ENCODE measurements around the gene SMCP. TPM values are rescaled to one million over a fixed set of nuclear protein-coding genes. Genes with fewer than 3 reads are reported as not detected.

Gene SMCP
- total and polyA plus RNA-seq, 2 donors from 2014 or later, result not detected

GRCh38 chr1:152912471-152912870 lies 34.3 kb downstream of the SMCP start:
- TF ChIP-seq, protein P1, sequence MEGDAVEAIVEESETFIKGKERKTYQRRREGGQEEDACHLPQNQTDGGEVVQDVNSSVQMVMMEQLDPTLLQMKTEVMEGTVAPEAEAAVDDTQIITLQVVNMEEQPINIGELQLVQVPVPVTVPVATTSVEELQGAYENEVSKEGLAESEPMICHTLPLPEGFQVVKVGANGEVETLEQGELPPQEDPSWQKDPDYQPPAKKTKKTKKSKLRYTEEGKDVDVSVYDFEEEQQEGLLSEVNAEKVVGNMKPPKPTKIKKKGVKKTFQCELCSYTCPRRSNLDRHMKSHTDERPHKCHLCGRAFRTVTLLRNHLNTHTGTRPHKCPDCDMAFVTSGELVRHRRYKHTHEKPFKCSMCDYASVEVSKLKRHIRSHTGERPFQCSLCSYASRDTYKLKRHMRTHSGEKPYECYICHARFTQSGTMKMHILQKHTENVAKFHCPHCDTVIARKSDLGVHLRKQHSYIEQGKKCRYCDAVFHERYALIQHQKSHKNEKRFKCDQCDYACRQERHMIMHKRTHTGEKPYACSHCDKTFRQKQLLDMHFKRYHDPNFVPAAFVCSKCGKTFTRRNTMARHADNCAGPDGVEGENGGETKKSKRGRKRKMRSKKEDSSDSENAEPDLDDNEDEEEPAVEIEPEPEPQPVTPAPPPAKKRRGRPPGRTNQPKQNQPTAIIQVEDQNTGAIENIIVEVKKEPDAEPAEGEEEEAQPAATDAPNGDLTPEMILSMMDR (IDR thresholded peaks at IDR 0.05; ENCODE audit: borderline replicate concordance, extremely low read depth, insufficient read depth), result no peak
- H3K9ac ChIP-seq (ENCODE audit: low read length in 3 of 3), result no peak overlapping the region
- no peaks in the 10 kb centered on the region for H3K27me3 ChIP-seq (ENCODE audit: control insufficient read depth, insufficient read depth, low read length)
- DNase-seq (no peak), FAIRE-seq (no peak)
- H3K4me3 ChIP-seq (ENCODE audit: low read length in 3 of 3), result no peak overlapping the region
- H3K36me3 ChIP-seq (ENCODE audit: control insufficient read depth in 2 of 3, insufficient read depth in 3 of 3, low read length in 3 of 3), result no peaks in the 10 kb centered on the region
- no peaks in the 10 kb centered on the region for H3K9me3 ChIP-seq (ENCODE audit: control insufficient read depth in 2 of 3, insufficient read depth in 1 of 3, low read length in 3 of 3)
- no peaks in the 10 kb centered on the region for H3K4me1 ChIP-seq (ENCODE audit: control insufficient read depth in 2 of 3, insufficient read depth in 2 of 3, low read depth in 1 of 3, low read length in 3 of 3)
- H3K27ac ChIP-seq (ENCODE audit: low read depth in 2 of 2, low read length in 2 of 2), result no peak overlapping the region
- intact Hi-C loops (cut with DNase I), result no loop called here

DNA sequence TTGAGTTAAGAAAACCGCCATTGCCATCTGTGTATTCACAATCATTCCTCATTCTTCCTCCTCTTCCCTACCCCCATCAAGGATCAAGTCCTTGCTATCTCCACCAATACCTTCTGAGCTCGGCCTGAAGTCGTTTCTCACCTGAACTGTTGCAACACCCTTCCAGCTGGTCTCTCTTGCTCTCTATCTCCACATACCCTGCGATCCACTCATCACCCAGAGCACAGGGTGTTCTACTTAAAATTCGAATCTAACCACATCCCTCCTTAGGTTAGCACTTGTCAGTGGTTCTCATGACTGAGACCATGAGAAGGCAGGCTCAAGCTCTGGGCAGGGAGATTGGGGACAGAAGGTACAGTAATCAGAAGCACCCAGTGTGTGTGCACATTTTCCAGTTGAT lies 34.8 kb downstream of the SMCP start:
- TF ChIP-seq, protein P1 (IDR thresholded peaks at IDR 0.05; ENCODE audit: borderline replicate concordance, extremely low read depth, insufficient read depth), result no peak
- H3K27ac ChIP-seq (ENCODE audit: low read depth in 2 of 2, low read length in 2 of 2), result no peak overlapping the region
- H3K4me3 ChIP-seq (ENCODE audit: low read length in 3 of 3), result no peak overlapping the region
- H3K27me3 ChIP-seq (ENCODE audit: control insufficient read depth, insufficient read depth, low read length), result no peaks in the 10 kb centered on the region
- no peaks in the 10 kb centered on the region for H3K9me3 ChIP-seq (ENCODE audit: control insufficient read depth in 2 of 3, insufficient read depth in 1 of 3, low read length in 3 of 3)
- FAIRE-seq (no peak), DNase-seq (no peak)
- no peak overlapping the region for H3K9ac ChIP-seq (ENCODE audit: low read length in 3 of 3)
- intact Hi-C loops (cut with DNase I), result no loop called here
- no peaks in the 10 kb centered on the region for H3K4me1 ChIP-seq (ENCODE audit: control insufficient read depth in 2 of 3, insufficient read depth in 2 of 3, low read depth in 1 of 3, low read length in 3 of 3)
- no peaks in the 10 kb centered on the region for H3K36me3 ChIP-seq (ENCODE audit: control insufficient read depth in 2 of 3, insufficient read depth in 3 of 3, low read length in 3 of 3)

DNA sequence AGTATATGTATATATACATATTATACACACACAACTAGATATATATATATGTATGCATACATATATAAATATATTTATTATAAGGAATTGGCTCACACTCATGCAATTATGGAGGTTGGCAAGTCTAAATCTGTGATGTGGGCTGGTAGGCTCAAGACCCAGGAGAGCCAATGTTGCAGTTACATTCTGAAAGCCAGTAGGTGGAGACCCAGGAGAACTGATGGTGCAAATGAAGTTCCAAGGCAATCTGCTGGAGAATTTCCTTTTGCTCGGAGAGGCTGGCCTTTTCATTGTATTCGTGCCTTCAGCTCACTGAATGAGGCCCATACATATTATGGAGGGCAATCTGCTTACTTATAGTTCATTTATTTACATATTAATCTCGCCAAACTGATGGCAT lies 39.7 kb downstream of the SMCP start:
- no peaks in the 10 kb centered on the region for H3K36me3 ChIP-seq (ENCODE audit: control insufficient read depth in 2 of 3, insufficient read depth in 3 of 3, low read length in 3 of 3)
- TF ChIP-seq, protein P1 (IDR thresholded peaks at IDR 0.05; ENCODE audit: borderline replicate concordance, extremely low read depth, insufficient read depth), result peak; percentile 32
- H3K9ac ChIP-seq (ENCODE audit: low read length in 3 of 3), result no peak overlapping the region
- DNase-seq, result peak in 2 of 5 donors; percentile 52 to 60
- intact Hi-C loops (cut with DNase I), result no loop called here
- no peaks in the 10 kb centered on the region for H3K9me3 ChIP-seq (ENCODE audit: control insufficient read depth in 2 of 3, insufficient read depth in 1 of 3, low read length in 3 of 3)
- H3K27me3 ChIP-seq (ENCODE audit: control insufficient read depth, insufficient read depth, low read length), result no peaks in the 10 kb centered on the region
- no peaks in the 10 kb centered on the region for H3K4me1 ChIP-seq (ENCODE audit: control insufficient read depth in 2 of 3, insufficient read depth in 2 of 3, low read depth in 1 of 3, low read length in 3 of 3)
- H3K27ac ChIP-seq (ENCODE audit: low read depth in 2 of 2, low read length in 2 of 2), result no peak overlapping the region
- no peak for FAIRE-seq
- no peak overlapping the region for H3K4me3 ChIP-seq (ENCODE audit: low read length in 3 of 3)

DNA sequence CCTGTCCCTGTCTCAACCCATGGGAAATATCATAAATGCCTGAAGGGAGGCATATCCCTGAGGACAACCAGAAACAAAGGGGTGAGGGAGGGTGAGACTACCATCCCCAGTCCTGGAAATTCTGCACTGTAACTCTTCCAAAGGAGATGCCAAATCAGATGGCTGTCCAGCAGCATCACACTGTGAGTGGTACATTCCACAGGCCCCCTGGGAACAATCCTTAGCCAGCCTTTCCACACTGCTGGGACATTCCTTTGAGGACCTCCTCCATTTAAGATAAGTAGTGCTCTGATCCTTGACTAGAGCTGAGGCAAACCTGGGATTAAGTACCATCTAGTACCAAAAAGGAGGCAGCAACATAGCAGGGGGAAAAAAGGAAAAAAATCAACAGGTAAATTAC lies 40.9 kb downstream of the SMCP start:
- FAIRE-seq (no peak), DNase-seq (no peak)
- no peaks in the 10 kb centered on the region for H3K9me3 ChIP-seq (ENCODE audit: control insufficient read depth in 2 of 3, insufficient read depth in 1 of 3, low read length in 3 of 3)
- intact Hi-C loops (cut with DNase I), result no loop called here
- H3K36me3 ChIP-seq (ENCODE audit: control insufficient read depth in 2 of 3, insufficient read depth in 3 of 3, low read length in 3 of 3), result no peaks in the 10 kb centered on the region
- no peak overlapping the region for H3K27ac ChIP-seq (ENCODE audit: low read depth in 2 of 2, low read length in 2 of 2)
- no peaks in the 10 kb centered on the region for H3K27me3 ChIP-seq (ENCODE audit: control insufficient read depth, insufficient read depth, low read length)
- H3K9ac ChIP-seq (ENCODE audit: low read length in 3 of 3), result no peak overlapping the region
- no peaks in the 10 kb centered on the region for H3K4me1 ChIP-seq (ENCODE audit: control insufficient read depth in 2 of 3, insufficient read depth in 2 of 3, low read depth in 1 of 3, low read length in 3 of 3)
- TF ChIP-seq, protein P1 (IDR thresholded peaks at IDR 0.05; ENCODE audit: borderline replicate concordance, extremely low read depth, insufficient read depth), result no peak
- no peak overlapping the region for H3K4me3 ChIP-seq (ENCODE audit: low read length in 3 of 3)
